Measurements from ENCODE around the gene KCTD5.

KCTD5 gene

DNA sequence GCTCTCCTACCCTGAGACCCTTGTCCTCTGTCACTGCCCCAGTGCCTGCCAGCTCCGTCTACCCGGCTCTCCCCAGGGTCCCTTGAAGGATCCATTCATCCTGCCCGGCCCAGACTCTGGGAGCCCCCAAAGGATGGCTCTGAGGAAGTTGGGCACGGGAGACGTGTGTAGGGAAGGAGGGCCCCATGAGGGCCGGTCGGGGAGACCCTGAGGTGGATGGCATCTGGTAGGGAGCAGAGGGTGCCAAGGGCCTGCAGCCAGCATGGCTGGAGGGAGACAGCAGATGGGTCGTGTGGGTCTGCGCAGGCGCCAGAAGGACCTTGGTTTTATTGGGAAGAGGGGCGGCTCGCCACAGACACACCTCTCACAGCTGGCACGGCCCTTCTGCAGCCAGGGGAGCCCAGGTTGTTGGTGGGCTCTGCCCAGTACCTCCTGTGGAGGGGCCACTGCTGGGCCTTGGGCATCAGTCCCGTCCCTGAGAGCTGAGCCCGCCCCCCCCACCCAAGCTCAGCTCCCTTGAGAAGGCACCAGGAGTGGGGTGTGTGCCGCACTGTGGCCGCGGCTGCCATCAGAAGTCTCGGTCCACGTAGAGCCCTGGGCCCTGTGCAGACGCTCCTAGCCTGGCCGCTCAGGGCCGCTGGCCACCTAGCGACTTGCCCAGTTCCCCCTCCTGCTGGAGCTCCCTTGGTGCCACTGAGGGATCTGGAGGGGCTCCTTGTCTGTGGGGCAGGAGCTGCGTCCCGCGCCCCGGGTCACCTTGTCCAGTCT is 16.0 kb downstream of the KCTD5 start:
- DNase-seq, result no peak

DNA sequence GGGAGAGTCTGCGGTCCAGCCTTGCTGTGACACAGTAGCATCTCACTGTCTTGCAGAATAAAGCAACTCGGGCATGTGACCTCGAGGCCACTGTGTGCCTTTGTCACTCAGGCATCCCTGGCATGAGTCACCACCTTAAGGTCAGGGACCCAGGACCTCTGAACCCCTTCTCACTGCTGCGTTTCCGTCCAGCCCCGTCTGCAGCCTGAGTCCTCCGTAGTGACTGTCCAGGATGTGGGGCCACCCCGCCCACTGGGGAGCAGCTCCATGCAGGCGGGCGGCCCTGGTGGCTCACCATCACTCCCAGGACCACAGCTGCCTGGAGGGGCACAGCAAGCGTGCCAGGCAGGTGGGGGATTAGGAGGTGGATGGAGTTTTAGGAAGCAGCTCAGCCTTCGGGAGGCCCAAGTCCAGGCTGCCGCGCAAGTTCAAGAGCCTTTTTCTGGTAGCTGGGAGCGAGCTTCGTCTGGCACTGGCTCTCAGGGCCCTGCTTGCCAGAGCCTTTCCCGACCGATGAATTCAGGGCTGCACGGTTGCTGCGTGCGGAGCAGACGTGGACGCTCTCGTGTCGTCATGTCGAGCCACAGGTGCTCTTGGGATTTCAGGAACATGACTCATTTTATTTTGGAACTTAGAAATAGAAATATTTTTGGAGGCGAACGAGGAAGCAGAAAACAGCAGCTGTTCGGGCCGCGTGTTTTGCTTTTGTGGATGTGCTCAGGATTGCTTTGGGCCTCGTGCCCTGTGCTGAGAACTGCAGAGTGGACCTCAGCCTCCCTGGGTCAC is 16.8 kb downstream of the KCTD5 start:
- DNase-seq, result no peak

DNA sequence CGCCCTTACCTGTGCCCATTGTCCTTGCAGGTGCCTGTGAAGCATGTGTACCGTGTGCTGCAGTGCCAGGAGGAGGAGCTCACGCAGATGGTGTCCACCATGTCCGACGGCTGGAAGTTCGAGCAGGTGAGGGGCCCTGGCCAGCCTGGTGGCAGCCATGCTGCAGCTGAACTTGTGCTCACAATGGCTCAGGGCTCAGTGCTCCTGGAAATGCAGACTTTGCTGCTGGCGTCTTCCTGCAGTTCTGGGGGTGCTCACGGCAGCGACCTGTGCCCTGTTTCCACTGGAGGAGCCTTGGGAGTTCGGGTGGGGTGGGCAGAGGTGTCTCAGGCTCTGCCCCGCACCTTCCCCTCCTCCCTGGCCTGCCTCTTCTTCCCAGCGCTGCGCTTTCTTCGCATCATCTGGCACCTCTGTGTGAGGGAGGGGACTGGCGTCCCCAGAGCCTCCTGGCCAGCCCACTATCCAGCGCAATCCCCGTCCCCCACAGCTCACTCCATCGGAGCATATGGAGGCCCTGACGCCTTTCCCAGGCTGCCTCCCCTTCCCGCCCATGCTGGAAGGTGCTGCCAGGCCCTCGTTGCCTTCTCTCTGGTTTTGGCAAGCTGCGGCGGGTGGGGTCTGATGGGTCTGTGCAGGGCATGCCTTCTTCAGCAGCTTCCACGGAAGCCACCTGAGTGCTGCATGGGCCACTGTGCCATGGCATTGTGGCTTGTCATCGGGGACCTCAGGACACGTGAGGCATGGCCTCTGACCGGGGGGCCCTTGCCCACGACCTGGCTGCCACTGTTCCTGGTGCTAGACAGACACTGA is 17.7 kb downstream of the KCTD5 start:
- no peak for DNase-seq

DNA sequence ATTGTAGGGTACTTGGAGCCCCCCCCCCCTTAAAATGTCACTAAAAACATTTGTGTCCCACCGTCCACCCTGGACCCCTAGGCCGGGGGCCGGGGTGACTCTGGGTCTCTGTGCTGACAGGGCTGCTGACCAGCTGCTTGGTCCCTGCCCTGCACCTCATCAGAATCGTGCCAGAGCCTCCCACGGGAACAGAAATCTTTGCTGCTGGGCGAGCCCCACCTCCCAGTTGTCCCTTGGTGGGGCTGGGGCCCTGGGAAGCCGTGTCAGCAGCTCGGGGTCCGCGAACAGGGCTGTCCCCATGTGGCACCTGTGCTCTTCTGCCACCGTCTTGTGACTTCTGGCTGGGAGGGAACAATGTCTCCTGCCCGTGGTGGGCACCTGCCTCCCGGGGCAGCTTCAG is 18.5 kb downstream of the KCTD5 start:
- no peak for DNase-seq

DNA sequence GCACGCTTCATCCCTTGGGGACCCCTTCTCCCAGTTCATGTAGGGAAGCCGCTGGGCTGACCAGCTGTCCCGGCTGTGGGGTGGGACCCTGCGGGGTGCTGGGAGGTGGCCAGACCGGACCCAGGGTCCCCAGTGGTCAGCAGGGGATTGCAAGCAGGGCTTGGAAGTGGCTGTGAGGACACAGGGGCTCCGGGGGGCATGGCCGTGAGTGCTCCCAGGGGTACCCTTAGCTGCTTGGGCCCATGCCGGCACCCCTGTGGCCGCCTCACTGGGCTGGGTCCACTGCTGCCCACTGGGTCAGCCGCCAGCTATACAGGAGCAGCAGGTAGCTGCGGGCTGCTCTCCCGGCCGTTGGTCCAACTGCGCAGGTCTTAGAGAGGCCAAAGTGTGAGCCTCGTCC is 18.9 kb downstream of the KCTD5 start:
- DNase-seq, result no peak

DNA sequence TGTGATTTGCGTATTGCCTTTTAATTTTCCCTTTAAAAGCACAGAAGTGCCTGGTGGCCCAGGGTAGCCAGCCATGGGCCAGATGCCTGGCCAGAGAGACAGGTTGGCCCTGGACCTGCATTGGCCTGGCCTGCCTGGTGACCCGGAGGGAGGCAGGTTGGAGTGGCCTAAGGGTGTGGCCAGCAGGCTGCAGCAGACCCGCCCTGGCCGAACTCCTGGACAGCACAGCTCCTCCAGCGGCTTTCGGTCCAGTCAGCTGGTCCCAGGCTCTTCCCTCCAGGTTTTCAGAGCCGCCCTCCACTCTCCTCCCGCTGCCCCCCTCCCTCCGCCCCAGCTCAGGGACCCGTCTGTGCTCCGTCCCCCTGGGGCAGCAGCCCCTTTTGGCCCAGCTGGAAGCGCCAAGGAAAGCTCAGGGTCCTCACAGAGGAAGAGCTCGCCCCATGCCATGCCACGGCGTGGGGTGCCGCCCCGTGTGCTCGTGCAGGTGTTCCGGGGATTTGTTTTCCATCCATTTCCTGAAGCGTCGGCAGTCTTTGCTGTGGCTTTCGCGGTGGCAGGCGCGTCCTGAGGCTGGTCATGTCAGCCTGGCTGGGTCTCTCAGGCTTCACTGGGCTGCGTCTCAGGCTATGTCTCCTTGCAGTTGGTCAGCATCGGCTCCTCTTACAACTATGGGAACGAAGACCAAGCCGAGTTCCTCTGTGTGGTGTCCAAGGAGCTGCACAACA is 19.6 kb downstream of the KCTD5 start:
- DNase-seq, result no peak

DNA sequence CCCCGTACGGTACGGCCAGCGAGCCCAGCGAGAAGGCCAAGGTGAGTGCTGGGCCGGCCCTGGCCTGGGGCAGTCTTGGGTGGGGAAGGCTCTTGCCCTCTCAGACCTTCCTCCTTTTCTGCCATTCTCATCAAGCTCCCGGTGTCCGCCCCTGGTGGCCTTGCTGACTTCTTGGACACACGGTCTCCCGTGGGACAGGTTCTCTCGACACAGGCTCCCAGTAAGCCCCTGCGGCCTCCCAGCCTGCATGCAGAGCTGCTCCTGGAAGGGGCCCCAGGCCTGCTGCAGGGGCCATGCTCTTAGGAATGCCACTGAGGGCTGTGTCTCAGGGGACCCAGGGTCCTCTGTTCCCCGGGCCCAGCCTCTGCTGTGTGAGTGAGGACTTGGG is 20.1 kb downstream of the KCTD5 start:
- no peak for DNase-seq

DNA sequence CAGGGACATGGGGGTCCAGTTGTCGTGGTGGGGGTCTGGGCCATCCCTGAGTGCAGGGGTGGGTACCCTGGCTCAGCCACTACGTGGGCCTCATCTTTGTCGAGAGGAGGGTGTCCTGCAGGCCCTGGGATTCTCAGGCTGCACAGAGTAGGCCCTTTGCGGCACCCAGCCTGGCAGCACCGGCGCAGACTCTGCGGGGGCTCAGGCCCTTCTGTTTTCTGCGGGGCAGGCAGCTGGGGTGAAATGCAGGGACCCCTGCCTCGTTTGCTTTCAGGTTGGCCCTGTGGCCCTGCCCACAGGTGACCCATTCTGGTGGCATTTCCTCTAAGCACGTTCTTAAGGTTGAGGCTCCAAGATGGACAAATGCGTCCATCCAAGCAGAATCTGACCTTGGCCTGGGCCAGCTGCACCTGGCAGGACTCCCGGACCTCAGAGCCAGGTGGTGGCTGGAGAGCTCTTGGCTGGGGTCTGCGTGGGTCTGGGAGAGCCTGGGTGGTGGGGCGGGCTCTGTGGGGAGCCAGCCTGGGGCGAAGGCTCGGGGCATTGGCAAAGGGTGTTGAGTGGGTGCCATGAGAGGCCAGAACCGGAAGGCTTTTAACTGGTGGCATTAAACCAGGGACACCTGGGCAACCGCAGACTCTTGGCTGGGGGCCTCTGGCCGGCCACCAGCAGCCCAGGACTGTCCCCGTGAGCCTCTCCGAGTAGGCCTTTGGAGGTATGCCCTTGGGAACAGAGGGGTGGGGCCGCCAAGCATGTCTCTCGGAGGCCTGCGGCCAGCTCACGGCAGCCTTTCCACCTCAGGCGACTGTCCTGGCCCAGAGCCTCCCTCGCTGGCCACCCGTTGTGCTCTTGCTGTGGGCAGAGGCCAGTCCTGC is 20.8 kb downstream of the KCTD5 start:
- DNase-seq, result no peak

DNA sequence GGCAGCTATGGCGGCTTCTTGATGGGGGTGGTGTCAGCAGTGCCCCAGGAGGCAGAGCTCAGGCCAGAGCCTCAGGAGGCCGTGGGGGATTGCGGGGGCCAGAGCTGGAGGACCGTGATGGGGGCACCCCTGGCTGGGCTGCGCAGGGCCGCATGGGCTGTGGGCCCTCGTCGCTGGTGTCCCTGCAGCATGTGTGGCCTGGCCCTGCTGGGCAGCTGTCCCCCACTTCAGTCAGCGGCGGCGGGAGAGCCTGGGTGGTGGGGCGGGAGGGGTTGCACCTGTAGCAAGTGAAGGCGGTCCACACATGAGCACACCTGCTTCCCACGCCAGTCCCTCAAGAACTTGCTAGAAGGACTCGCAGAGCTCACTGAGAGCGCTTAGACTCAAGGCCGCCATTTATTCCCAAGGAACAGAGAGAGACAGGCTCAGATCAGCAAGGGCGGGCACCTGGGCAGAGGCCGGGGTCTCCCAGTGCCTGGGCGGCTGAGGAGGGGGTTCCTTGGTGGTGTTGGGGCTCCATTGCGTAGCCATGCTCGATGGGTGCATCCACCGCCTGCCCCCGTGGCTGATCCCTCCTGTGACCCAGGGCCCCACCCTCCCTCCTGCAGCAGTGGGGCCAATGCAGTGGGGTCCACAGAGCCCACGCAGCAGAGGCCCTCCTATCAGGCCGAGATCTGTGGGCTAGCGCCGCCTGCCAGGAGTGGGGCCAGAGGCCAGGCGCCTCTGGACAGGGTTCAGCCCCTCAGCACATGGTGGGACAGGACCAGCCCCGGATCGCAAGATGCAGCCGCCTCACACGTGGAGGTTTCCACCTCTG is 22.1 kb downstream of the KCTD5 start:
- no peak for DNase-seq

DNA sequence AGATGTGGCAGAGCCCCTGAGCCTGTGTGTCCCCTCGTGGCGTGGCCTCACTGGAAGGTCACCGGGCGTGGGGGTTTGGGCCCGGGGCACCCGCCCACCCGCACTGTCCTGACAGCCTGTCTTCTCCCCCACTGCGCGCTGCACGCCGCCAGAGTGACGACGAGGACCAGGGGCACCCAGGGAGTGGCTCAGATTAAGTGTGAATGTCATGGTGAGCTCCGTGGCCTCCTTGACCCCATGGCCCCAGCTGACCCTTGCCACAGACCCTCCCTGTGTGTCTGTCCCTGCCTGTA is 22.6 kb downstream of the KCTD5 start:
- no peak for DNase-seq

DNA sequence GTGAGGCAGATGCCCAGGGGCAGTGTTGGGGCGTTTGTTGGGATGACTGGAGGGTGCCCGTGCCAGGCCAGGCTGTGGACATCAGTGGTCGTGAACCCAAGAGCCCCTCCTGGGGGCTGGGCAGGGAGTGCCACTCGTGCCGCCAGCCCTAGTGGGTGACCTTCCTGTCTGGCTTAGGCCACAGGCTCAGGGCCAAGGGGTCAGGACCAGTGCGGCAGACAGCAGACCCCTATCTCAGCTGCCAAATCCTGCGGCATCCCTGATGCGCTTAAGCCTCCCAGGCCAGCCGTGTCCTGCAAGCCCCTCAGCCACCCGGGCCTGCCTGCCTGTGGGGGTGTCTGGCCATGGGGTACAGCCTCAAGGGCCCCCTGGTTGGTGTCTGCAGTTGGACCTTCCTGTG is 23.0 kb downstream of the KCTD5 start:
- no peak for DNase-seq

DNA sequence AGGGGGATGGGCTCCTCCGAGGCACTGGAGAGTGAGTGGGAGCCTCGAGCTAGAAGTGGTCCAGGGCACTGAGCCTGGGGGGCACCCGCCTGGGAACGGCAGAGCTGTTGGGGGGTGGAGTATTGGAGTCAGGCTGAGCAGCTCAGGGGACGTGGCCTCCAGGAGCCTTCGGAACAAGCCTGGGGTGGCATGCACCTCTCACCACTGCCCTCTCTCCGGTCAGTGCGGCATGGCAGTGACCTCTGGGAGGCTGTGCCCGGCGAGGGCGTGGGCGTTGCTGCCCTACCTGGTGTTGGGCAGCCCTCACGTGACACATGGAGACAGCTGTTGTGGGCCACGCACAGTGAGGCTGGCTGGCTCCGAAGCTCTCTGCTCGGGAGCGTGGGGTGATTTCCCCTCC is 23.8 kb downstream of the KCTD5 start:
- no peak for DNase-seq

DNA sequence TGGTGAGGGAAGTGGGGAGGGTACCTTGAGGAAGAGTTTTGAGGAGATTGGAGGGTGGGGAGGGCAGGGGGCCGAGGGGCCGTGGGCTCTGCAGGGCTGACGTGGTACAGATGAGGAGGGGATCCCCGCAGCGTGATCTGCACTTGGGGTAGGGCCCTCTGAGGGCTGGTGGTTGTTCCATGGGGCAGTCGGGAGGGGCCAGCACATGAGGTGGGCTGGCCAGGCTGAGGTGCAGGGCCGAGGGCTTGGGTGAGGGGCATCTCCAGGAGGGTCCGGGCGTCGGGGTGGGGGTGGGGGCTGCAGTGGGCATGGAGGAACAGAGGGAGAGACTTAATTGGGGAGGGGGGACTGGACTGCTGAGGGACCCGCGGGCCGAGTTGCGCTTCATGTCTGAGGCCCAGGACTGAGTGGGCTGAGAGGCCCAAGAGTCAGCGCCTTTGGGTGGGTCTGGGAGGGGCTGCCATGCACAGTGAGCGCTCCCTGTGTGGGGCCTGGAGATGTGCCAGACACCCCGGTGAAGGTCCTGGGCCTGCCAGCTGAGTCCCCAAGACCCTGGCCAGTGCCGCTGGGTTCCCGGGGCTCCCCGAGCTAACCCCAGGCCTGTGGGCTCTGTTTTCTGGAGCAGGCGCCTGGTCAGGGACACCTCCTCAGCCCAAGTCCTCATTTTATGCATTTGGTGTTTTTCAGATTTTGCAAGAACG is 24.4 kb downstream of the KCTD5 start:
- no peak for DNase-seq

DNA sequence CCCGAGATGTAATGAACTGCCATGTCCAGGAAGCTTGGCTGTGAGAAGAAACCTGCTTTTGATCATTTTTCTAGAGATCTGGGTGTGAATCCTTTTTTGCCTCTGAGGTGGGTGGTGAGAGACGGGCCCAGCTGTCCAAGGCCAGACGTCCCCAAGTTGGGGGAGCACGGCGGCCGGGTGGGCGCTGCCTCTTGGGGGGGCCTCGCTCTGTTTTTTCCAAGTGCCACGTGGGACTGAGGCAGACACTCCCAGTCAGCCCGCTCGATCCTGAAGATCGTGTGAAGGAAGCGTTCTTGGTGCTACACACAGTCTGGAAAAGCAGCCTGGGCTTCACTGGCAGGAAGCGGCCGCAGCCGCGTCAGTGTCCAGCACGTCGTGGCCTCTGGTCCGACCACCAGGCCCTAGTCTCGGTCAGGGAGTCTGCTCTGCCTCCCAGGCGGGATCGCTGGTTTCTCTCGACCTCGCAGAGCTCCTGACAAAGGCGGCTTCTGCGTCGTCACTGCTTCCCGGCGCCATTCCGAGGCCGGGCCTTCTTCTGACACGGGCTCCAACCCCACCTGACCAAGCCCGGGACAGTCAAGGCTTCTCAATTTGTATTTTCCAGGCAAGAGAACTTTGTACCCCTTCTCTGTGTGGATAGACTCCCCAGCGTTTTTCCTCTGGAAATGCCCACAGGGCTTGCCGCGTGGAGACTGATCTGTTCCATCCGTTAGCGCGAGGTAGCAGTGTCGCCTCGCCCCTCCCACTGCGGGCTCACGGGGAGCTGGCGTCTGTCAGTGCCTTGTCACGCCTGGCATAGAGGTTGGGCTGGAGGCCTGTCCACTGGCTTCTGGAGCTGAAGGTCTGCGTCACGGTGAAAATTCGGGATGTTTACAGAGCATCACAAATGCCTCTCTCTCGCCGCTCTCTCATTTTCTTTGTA is 25.3 kb downstream of the KCTD5 start:
- DNase-seq, result no peak

DNA sequence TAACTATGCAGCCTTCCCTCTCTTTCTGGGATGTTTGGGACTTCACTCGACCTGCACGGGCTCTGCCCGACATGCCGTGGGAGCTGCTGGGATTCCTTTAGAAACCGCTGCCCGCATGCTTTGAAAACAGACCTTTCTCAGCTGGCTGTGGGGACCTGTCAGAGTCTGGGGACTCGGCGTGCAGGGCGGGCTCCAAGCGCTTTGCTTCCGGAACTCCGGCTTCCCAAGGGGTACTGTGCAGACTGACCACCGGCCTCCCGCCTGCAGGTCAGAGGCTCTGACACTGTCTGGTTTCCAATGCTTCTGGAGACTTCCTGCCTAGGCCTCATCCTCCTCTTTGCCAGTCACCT is 25.9 kb downstream of the KCTD5 start:
- no peak for DNase-seq

DNA sequence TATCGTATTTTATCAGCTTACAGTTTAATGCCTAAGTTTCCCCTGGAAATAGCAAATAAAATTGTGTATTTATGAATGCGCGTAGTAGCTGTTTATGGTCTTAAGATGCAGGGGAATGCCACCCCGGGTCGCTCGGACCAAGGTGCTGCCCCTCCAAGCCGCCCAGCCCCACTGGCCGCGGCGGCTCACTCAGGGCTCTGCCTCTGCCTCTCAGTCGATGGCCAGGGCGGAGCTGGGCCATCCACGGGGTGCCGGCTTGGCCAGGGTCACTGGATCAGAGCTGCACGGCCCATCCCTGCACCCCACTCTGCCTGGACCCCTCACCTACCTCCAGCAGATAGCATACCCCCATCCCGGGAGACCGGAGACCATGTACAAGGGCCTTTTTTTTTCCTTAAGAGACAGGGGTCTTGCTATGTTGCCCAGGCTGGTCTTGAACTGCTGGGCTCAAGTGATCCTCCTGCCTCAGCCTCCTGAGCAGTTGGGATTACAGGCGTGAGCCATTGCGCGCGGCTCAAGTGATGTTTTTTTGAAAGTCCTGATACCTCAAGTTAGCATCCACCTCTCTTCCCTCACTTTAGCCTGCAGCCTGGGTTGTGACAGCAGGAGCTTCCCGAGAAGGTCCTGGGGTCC is 26.7 kb downstream of the KCTD5 start:
- no peak for DNase-seq

DNA sequence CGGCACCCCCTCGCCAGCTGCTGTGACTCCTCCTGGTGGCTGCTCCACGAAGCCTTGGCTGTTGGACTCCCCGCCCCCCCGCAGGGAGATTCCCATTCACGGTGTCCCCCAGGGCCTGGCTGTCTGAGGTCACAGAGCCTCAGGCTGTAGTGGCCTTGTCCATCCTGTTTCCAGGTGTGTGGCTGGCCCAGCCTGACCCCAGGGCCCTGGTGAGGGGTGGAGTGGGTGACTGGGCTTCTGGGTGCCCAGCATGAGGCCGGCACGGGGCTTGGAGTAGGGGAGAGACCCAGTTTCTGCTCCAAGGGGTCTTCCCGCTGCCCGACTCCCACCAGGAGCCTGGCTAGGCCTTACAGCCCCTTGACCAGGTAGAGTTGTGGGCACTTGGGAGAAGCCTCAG is 27.3 kb downstream of the KCTD5 start:
- no peak for DNase-seq

DNA sequence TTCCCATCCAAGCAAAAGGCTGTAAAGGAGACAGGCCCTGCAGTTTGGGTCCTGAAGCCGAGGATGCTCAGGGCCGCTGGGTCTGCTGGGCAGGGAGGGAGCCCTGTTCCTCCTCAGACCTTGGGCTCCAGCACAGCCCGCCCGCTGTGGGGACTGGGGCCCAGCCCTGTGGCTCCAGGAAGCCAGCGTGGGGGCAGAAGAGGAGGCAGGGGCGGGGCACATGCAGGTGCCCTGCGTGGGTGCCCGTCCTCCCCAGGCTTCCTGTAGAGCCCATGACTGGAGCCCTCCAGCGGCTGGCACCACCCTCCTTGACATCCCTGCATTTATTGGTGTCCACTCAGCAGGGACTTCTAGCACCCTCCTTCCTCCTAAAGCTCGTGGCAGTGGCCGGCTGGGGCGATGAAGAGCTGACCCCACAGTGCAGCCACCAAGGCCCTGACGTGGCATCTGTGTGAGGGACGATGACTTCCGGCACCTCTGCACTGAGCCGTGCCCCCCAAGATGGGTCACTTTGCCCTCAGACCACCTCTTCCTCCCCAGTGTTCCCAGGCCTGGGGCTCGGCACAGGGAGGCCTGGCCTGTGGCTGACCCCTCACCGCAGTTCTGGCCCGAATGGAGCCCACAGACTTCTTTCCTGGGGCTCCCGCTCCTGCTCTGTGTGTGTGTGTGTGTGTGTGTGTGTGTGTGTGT is 27.8 kb downstream of the KCTD5 start:
- DNase-seq, result no peak

Measured in activated T-cell treated with anti-CD3 and anti-CD28 coated beads, Interleukin-2, amount 50 U/mL, for 48 hours (primary cell).